ENCODE measurements around the gene SPG11. TPM values are rescaled to one million over a fixed set of nuclear protein-coding genes. Genes with fewer than 3 reads are reported as not detected.
A peak's percentile ranks its signal among the peaks of the same experiment; 100 is the strongest.
"Not testable (repeated sequence)": the region's sequence is repeated elsewhere in the genome, so short reads cannot be mapped to it uniquely, and the experiment has no call there.

The SPG11 gene
- total RNA-seq, 2 experiments from 2014 or later = 84.6 to 86.8 TPM

GRCh38 chr15:44535523-44536301 is 127.8 kb downstream of the SPG11 start:
- peak overlapping the region; percentile 84 for H3K4me3 Mint-ChIP-seq
- CTCF ChIA-PET = interaction anchor here (1.5 to 7.0 kb wide), 2 partner anchors 8 to 11 kb away, joined by 4 to 51 read pairs; no protein-coding TSS in a partner anchor
- H3K36me3 Mint-ChIP-seq = peaks cover 26% of the 10 kb centered on the region
- no peaks in the 10 kb centered on the region for H3K9me3 Mint-ChIP-seq
- H3K27me3 Mint-ChIP-seq = no peaks in the 10 kb centered on the region
- POLR2A ChIA-PET = interaction anchor here (1.7 kb wide), 1 partner anchor 108 kb away, joined by 11 read pairs; the partner anchor contains the start of gene CTDSPL2
- peaks cover 28% of the 10 kb centered on the region for H3K4me1 Mint-ChIP-seq (ENCODE audit: low read depth)
- DNase-seq = peak; percentile 53
- intact Hi-C loops (cut with micrococcal nuclease) = loop anchor here (1.0 to 10.0 kb wide), 5 partner anchors 48 to 711 kb away; partner anchors contain the start of genes CTDSPL2, GOLM2, MFAP1 and WDR76
- H3K27ac Mint-ChIP-seq = peak overlapping the region; percentile 94

- Mint-ChIP-seq H3K27ac (peak overlapping the region; percentile 29), H3K9me3 (no peaks in the 10 kb centered on the region), H3K27me3 (no peaks in the 10 kb centered on the region), H3K36me3 (peaks cover 21% of the 10 kb centered on the region), H3K4me1 (ENCODE audit: low read depth) (peaks cover 23% of the 10 kb centered on the region), H3K4me3 (peak overlapping the region; percentile 84)
- POLR2A ChIA-PET = no interaction called here
- DNase-seq = no peak
- CTCF ChIA-PET = interaction anchor here (7.0 kb wide), 1 partner anchor 11 kb away, joined by 51 read pairs; no protein-coding TSS in a partner anchor
- intact Hi-C loops (cut with micrococcal nuclease) = loop anchor here (5.0 to 10.0 kb wide), 3 partner anchors 48 to 710 kb away; partner anchors contain the start of genes MFAP1 and WDR76
Observed at GRCh38 chr15:44535092-44535491, 128.4 kb downstream of the SPG11 start.

- H3K27me3 Mint-ChIP-seq = no peaks in the 10 kb centered on the region
- intact Hi-C loops (cut with micrococcal nuclease) = loop anchor here (10.0 kb wide), 1 partner anchor 708 kb away; the partner anchor contains the start of genes MFAP1 and WDR76
- H3K36me3 Mint-ChIP-seq = peaks cover 5% of the 10 kb centered on the region
- no peak for DNase-seq
- H3K4me1 Mint-ChIP-seq (ENCODE audit: low read depth) = peaks cover 8% of the 10 kb centered on the region
- H3K4me3 Mint-ChIP-seq = no peak overlapping the region
- no peaks in the 10 kb centered on the region for H3K9me3 Mint-ChIP-seq
- CTCF ChIA-PET = interaction anchor here (0.6 to 7.0 kb wide), 7 partner anchors 10 to 307 kb away, joined by 3 to 51 read pairs (median 3); no protein-coding TSS in a partner anchor
- peak overlapping the region; percentile 42 for H3K27ac Mint-ChIP-seq
- POLR2A ChIA-PET = interaction anchor here (0.9 kb wide), 1 partner anchor 12 kb away, joined by 7 read pairs; no protein-coding TSS in a partner anchor
Observed at GRCh38 chr15:44532689-44533088, 130.8 kb downstream of the SPG11 start.

GRCh38 chr15:44532275-44532674 is 131.2 kb downstream of the SPG11 start:
- H3K4me3 Mint-ChIP-seq; H3K36me3 Mint-ChIP-seq; H3K27ac Mint-ChIP-seq; H3K4me1 Mint-ChIP-seq (ENCODE audit: low read depth); DNase-seq; H3K9me3 Mint-ChIP-seq; H3K27me3 Mint-ChIP-seq: not testable (repeated sequence)
- ChIA-PET CTCF (interaction anchor here (0.6 to 7.0 kb wide), 8 partner anchors 11 to 307 kb away, joined by 3 to 51 read pairs (median 3); no protein-coding TSS in a partner anchor), POLR2A (interaction anchor here (0.9 kb wide), 1 partner anchor 13 kb away, joined by 7 read pairs; no protein-coding TSS in a partner anchor)
- intact Hi-C loops (cut with micrococcal nuclease) = loop anchor here (10.0 kb wide), 1 partner anchor 707 kb away; the partner anchor contains the start of genes MFAP1 and WDR76

GRCh38 chr15:44530653-44531052 is 132.8 kb downstream of the SPG11 start:
- ChIA-PET POLR2A (no interaction called here), CTCF (no interaction called here)
- intact Hi-C loops (cut with micrococcal nuclease) = loop anchor here (10.0 kb wide), 1 partner anchor 706 kb away; the partner anchor contains the start of genes MFAP1 and WDR76
- Mint-ChIP-seq H3K9me3 (no peaks in the 10 kb centered on the region), H3K36me3 (peaks cover 1% of the 10 kb centered on the region), H3K4me1 (ENCODE audit: low read depth) (peaks cover 3% of the 10 kb centered on the region), H3K27ac (no peak overlapping the region), H3K27me3 (no peaks in the 10 kb centered on the region), H3K4me3 (no peak overlapping the region)
- no peak for DNase-seq

- Mint-ChIP-seq H3K27ac (no peak overlapping the region), H3K9me3 (no peaks in the 10 kb centered on the region), H3K27me3 (no peaks in the 10 kb centered on the region), H3K36me3 (peaks cover 1% of the 10 kb centered on the region), H3K4me3 (no peak overlapping the region), H3K4me1 (ENCODE audit: low read depth) (no peaks in the 10 kb centered on the region)
- DNase-seq = no peak
- ChIA-PET POLR2A (no interaction called here), CTCF (interaction anchor here (0.9 to 1.6 kb wide), 2 partner anchors 29 to 40 kb away, joined by 3 to 4 read pairs; no protein-coding TSS in a partner anchor)
- intact Hi-C loops (cut with micrococcal nuclease) = loop anchor here (10.0 kb wide), 1 partner anchor 705 kb away; the partner anchor contains the start of genes MFAP1 and WDR76
Observed at GRCh38 chr15:44529864-44530604, 133.4 kb downstream of the SPG11 start.

GRCh38 chr15:44527241-44527640 is 136.2 kb downstream of the SPG11 start:
- no peaks in the 10 kb centered on the region for H3K4me1 Mint-ChIP-seq (ENCODE audit: low read depth)
- DNase-seq = no peak
- H3K4me3 Mint-ChIP-seq = no peak overlapping the region
- no peaks in the 10 kb centered on the region for H3K9me3 Mint-ChIP-seq
- no peaks in the 10 kb centered on the region for H3K27me3 Mint-ChIP-seq
- intact Hi-C loops (cut with micrococcal nuclease) = no loop called here
- ChIA-PET POLR2A (interaction anchor here (1.1 kb wide), 1 partner anchor 99 kb away, joined by 3 read pairs; the partner anchor contains the start of gene CTDSPL2), CTCF (interaction anchor here (0.7 to 2.0 kb wide), 2 partner anchors 9 to 281 kb away, joined by 3 to 4 read pairs; partner anchors contain the start of gene EIF3J)
- H3K36me3 Mint-ChIP-seq = peaks cover 4% of the 10 kb centered on the region
- H3K27ac Mint-ChIP-seq = no peak overlapping the region

- Mint-ChIP-seq H3K36me3 (peaks cover 9% of the 10 kb centered on the region), H3K4me1 (ENCODE audit: low read depth) (no peaks in the 10 kb centered on the region), H3K9me3 (no peaks in the 10 kb centered on the region), H3K27me3 (no peaks in the 10 kb centered on the region), H3K27ac (no peak overlapping the region), H3K4me3 (no peak overlapping the region)
- intact Hi-C loops (cut with micrococcal nuclease) = no loop called here
- CTCF ChIA-PET = interaction anchor here (0.6 kb wide), 1 partner anchor 383 kb away, joined by 3 read pairs; no protein-coding TSS in a partner anchor
- DNase-seq = no peak
- POLR2A ChIA-PET = no interaction called here
Observed at GRCh38 chr15:44525018-44525417, 138.4 kb downstream of the SPG11 start.

GRCh38 chr15:44519537-44519936 is 143.9 kb downstream of the SPG11 start:
- intact Hi-C loops (cut with micrococcal nuclease) = no loop called here
- no peaks in the 10 kb centered on the region for H3K27me3 Mint-ChIP-seq
- ChIA-PET CTCF (no interaction called here), POLR2A (no interaction called here)
- peaks cover 3% of the 10 kb centered on the region for H3K4me1 Mint-ChIP-seq (ENCODE audit: low read depth)
- no peak for DNase-seq
- H3K36me3 Mint-ChIP-seq = peaks cover 15% of the 10 kb centered on the region
- no peak overlapping the region for H3K4me3 Mint-ChIP-seq
- H3K9me3 Mint-ChIP-seq = no peaks in the 10 kb centered on the region
- H3K27ac Mint-ChIP-seq = no peak overlapping the region

- intact Hi-C loops (cut with micrococcal nuclease) = no loop called here
Observed at GRCh38 chr15:44516436-44516835, 147.0 kb downstream of the SPG11 start.

More at GRCh38 chr15:44516436-44516835, 147.0 kb downstream of the SPG11 start:
- Mint-ChIP-seq H3K27ac (no peak overlapping the region), H3K9me3 (no peaks in the 10 kb centered on the region), H3K27me3 (no peaks in the 10 kb centered on the region), H3K36me3 (peaks cover 13% of the 10 kb centered on the region), H3K4me1 (ENCODE audit: low read depth) (peaks cover 3% of the 10 kb centered on the region), H3K4me3 (no peak overlapping the region)
- DNase-seq = no peak
- ChIA-PET POLR2A (no interaction called here), CTCF (interaction anchor here (0.6 kb wide), 1 partner anchor 1813 kb away, joined by 3 read pairs; no protein-coding TSS in a partner anchor)

Measured in activated CD4-positive, alpha-beta memory T cell treated with anti-CD3 and anti-CD28 coated beads for 36 hours (primary cell).